HG03135 (cell line): Measurements from ENCODE around the gene PTK6.
"Not testable (repeated sequence)": the region's sequence is repeated elsewhere in the genome, so short reads cannot be mapped to it uniquely, and the experiment has no call there.

ENCODE experiments used
- ATAC-seq: cut with Tn5 transposase; IDR thresholded peaks from one replicate; pipeline ENCODE4 v1.9.1; 2021; ENCODE audit warnings: mild to moderate bottlenecking, moderate library complexity; ENCODE audit not compliant: unreplicated experiment

Gene PTK6

GRCh38 chr20:63536997-63537524 lies at the start of gene PTK6:
TSS of gene PTK6 (minus strand) at chr20:63537376. CDS start at chr20:63537314, 62 bp downstream.
- no peak for ATAC-seq

GRCh38 chr20:63586797-63587196 lies 49.6 kb upstream of the PTK6 start:
- ATAC-seq, result no peak

GRCh38 chr20:63585616-63586565 lies 48.7 kb upstream of the PTK6 start:
- no peak for ATAC-seq

GRCh38 chr20:63582382-63583063 lies 45.3 kb upstream of the PTK6 start:
- no peak for ATAC-seq

GRCh38 chr20:63580796-63581461 lies 43.8 kb upstream of the PTK6 start:
- ATAC-seq, result no peak

GRCh38 chr20:63579017-63579694 lies 42.0 kb upstream of the PTK6 start:
- ATAC-seq, result no peak

- ATAC-seq, result no peak
Observed at GRCh38 chr20:63578224-63579016, 41.2 kb upstream of the PTK6 start.

- ATAC-seq, result no peak
Observed at GRCh38 chr20:63577317-63577894, 40.2 kb upstream of the PTK6 start.

- ATAC-seq, result no peak
Observed at GRCh38 chr20:63576311-63576710, 39.1 kb upstream of the PTK6 start.

GRCh38 chr20:63574829-63575743 lies 37.9 kb upstream of the PTK6 start:
- ATAC-seq, result no peak

GRCh38 chr20:63574156-63574828 lies 37.1 kb upstream of the PTK6 start, which contains the start of gene HELZ2:
TSS of gene HELZ2 (minus strand) at chr20:63574239. CDS start at chr20:63572385, 1,854 bp downstream.
- peak; percentile 57 for ATAC-seq

GRCh38 chr20:63573647-63574131 lies 36.5 kb upstream of the PTK6 start:
- ATAC-seq, result no peak

GRCh38 chr20:63572788-63573646 lies 35.8 kb upstream of the PTK6 start:
- ATAC-seq, result no peak

GRCh38 chr20:63572071-63572787 lies 35.1 kb upstream of the PTK6 start:
- no peak for ATAC-seq

- not testable (repeated sequence) for ATAC-seq
Observed at GRCh38 chr20:63571087-63571478, 33.9 kb upstream of the PTK6 start.
